HepG2 (cell line): ENCODE data around the gene ZBTB46. TPM values are rescaled to one million over a fixed set of nuclear protein-coding genes. Genes with fewer than 3 reads are reported as not detected.

Experiments
- HDAC1 ChIP-seq: sonication (generic); formaldehyde crosslinking; IDR thresholded peaks from 2 replicates; pipeline ENCODE4 v1.5.1; 2020; ENCODE audit warnings: mild to moderate bottlenecking, missing genetic modification reagents
- KAT8 ChIP-seq: IDR thresholded peaks from 2 replicates; pipeline ENCODE4 v1.6.1; 2016; ENCODE audit warnings: missing genetic modification reagents, missing compliant biosample characterization
- KLF15 ChIP-seq: sonication (generic); formaldehyde crosslinking; IDR thresholded peaks from 2 replicates; pipeline ENCODE4 v1.8.1; 2023; ENCODE audit warnings: borderline replicate concordance, mild to moderate bottlenecking, inconsistent platforms, missing genetic modification reagents, mixed read lengths
- KLF6 ChIP-seq: IDR thresholded peaks from 2 replicates; pipeline ENCODE4 v1.8.0; 2016; ENCODE audit warnings: missing biosample characterization, missing genetic modification reagents
- MIER2 ChIP-seq: IDR thresholded peaks from 2 replicates; pipeline ENCODE4 v1.6.1; 2016; ENCODE audit warnings: missing biosample characterization, missing genetic modification reagents
- ZNF713 ChIP-seq: sonication (generic); formaldehyde crosslinking; IDR thresholded peaks from 2 replicates; pipeline ENCODE4 v1.4.0; 2020; ENCODE audit warnings: mild to moderate bottlenecking, missing genetic modification reagents
- ZNF781 ChIP-seq: sonication (generic); formaldehyde crosslinking; IDR thresholded peaks from 2 replicates; pipeline ENCODE4 v1.5.1; 2020; ENCODE audit warnings: borderline replicate concordance, mild to moderate bottlenecking, missing genetic modification reagents; ENCODE audit errors: not compliant biosample characterization
- ZSCAN20 ChIP-seq: sonication (generic); formaldehyde crosslinking; IDR thresholded peaks from 2 replicates; pipeline ENCODE4 v1.4.0; 2020; ENCODE audit warnings: missing genetic modification reagents, mild to moderate bottlenecking, borderline replicate concordance
- polyA plus RNA-seq, 8 experiments: library from polyadenylated mRNA; depleted of rRNA in 3 of 8; stranded (reverse) in 7 of 8; unstranded in 1 of 8; fragments of >200 nt; fragmentation: Illumina TruSeq in 4 of 8; extraction: Trizol in 4 of 8; gene quantifications; 2 replicates each; pipeline versions ENCODE4 v1.2.1 to v1.2.3, GENCODE V29; 2011 to 2016; ENCODE audit warnings: low read depth in 4 of 8, missing spikeins in 1 of 8, mixed read lengths in 1 of 8; ENCODE audit not compliant: insufficient read depth in 1 of 8
- total RNA-seq, 5 experiments: library from RNA; depleted of rRNA; stranded (reverse); fragments of >200 nt; fragmentation: Illumina TruSeq; extraction: Trizol; gene quantifications; 2 replicates each; pipeline ENCODE4 v1.2.3, GENCODE V29; 2016; ENCODE audit warnings: low read depth in 1 of 5
- TF ChIP-seq, protein P1 (sequence below): sonication (generic); formaldehyde crosslinking; IDR thresholded peaks from 2 replicates; pipeline ENCODE4 v1.8.1; 2022; ENCODE audit warnings: low read depth, mild to moderate bottlenecking, missing genetic modification reagents
- TF ChIP-seq, protein P2 (sequence below): sonication (generic); formaldehyde crosslinking; IDR thresholded peaks from 2 replicates; pipeline ENCODE4 v1.5.0; 2020; ENCODE audit warnings: missing genetic modification reagents, mild to moderate bottlenecking, borderline replicate concordance
- TF ChIP-seq, protein P3 (sequence below): IDR thresholded peaks from 2 replicates; pipeline ENCODE4 v1.6.1; 2016; ENCODE audit warnings: missing genetic modification reagents, missing compliant biosample characterization
- TF ChIP-seq, protein P4 (sequence below), 2 experiments: sonication (generic) in 1 of 2; formaldehyde crosslinking in 1 of 2; IDR thresholded peaks; 2 replicates each; pipeline versions ENCODE4 v1.4.0 to v1.6.1; 2018 to 2020; ENCODE audit warnings: missing genetic modification reagents in 2 of 2, borderline replicate concordance in 1 of 2, low read depth in 1 of 2, mild to moderate bottlenecking in 1 of 2, missing biosample characterization in 1 of 2
- TF ChIP-seq, protein P5 (sequence below): sonication (generic); formaldehyde crosslinking; IDR thresholded peaks from 2 replicates; pipeline ENCODE4 v1.8.1; 2023; ENCODE audit warnings: mild to moderate bottlenecking, inconsistent platforms, moderate library complexity, missing genetic modification reagents, borderline replicate concordance

Gene ZBTB46
- total and polyA plus RNA-seq, 2 of the 13 experiments (the other 11 are each of a cell fraction or from before 2014, with no cell fraction given) = 1.6 to 13.5 TPM

DNA sequence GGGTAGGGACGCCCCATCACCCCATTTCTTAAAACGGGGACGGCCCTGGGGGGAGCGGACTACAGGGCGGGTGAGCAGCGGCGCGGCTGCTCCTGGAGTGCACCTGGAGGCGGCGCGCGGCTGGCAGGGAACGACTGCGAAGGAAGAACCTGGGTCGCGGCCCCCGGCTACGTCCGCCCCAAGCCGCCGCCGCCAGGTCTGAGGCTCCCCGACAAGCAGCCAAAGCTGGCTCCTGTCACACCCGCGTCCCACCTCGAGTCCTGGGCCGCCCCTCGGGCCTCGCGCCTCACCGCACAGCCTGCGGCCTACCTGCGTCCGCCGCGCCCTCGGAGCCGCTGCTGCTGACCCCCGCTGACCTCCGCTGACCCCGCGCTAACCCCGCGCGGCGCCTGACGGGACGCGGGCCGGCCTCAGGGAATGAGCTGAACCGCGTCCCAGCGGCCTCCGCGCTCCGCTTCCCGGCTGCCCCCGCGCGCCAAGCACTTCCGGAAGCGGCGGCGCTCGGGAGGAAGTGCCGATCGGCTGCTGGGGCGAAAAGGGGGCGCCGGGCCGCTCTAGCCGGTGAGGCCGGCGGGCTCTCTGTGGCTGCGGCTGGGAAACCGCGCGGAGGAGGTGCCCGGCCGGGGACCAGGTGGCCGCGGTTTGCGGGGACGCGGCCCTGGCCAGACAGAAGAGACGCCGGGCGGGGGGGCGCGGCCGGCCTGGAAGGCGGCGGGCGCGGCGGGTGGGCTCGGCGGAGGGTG is 123.3 kb downstream of the ZBTB46 start, which contains the start of the genes ARFRP1 and ZGPAT (continued):
- TF ChIP-seq ZNF713 (0 out of 2 replicates have a peak, but pooled peaks have one; percentile 62), ZNF781 (peak; percentile 51), MIER2 (CRISPR knock-in tag) (peak; percentile 32; the same call in 1 of the 2 replicates), KLF6 (CRISPR knock-in tag) (peak; percentile 93), KLF15 (CRISPR knock-in tag) (peak; percentile 60; the same call in 1 of the 2 replicates), ZSCAN20 (CRISPR knock-in tag) (peak; percentile 95), KAT8 (CRISPR knock-in tag) (peak; percentile 99), HDAC1 (CRISPR knock-in tag) (peak; percentile 99)
- TF ChIP-seq, protein P1, sequence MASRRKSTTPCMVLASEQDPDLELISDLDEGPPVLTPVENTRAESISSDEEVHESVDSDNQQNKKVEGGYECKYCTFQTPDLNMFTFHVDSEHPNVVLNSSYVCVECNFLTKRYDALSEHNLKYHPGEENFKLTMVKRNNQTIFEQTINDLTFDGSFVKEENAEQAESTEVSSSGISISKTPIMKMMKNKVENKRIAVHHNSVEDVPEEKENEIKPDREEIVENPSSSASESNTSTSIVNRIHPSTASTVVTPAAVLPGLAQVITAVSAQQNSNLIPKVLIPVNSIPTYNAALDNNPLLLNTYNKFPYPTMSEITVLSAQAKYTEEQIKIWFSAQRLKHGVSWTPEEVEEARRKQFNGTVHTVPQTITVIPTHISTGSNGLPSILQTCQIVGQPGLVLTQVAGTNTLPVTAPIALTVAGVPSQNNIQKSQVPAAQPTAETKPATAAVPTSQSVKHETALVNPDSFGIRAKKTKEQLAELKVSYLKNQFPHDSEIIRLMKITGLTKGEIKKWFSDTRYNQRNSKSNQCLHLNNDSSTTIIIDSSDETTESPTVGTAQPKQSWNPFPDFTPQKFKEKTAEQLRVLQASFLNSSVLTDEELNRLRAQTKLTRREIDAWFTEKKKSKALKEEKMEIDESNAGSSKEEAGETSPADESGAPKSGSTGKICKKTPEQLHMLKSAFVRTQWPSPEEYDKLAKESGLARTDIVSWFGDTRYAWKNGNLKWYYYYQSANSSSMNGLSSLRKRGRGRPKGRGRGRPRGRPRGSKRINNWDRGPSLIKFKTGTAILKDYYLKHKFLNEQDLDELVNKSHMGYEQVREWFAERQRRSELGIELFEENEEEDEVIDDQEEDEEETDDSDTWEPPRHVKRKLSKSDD (CRISPR knock-in tag) = peak; percentile 94; the same call in 1 of the 2 replicates
- TF ChIP-seq, protein P2, sequence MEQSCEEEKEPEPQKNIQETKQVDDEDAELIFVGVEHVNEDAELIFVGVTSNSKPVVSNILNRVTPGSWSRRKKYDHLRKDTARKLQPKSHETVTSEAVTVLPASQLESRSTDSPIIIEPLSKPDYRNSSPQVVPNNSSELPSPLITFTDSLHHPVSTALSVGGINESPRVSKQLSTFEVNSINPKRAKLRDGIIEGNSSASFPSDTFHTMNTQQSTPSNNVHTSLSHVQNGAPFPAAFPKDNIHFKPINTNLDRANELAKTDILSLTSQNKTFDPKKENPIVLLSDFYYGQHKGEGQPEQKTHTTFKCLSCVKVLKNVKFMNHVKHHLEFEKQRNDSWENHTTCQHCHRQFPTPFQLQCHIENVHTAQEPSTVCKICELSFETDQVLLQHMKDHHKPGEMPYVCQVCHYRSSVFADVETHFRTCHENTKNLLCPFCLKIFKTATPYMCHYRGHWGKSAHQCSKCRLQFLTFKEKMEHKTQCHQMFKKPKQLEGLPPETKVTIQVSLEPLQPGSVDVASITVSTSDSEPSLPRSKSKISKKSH (CRISPR knock-in tag) = peak; percentile 85; the same call in 1 of the 2 replicates
- TF ChIP-seq, protein P3, sequence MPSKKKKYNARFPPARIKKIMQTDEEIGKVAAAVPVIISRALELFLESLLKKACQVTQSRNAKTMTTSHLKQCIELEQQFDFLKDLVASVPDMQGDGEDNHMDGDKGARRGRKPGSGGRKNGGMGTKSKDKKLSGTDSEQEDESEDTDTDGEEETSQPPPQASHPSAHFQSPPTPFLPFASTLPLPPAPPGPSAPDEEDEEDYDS (CRISPR knock-in tag) = peak; percentile 79
- TF ChIP-seq, protein P4, sequence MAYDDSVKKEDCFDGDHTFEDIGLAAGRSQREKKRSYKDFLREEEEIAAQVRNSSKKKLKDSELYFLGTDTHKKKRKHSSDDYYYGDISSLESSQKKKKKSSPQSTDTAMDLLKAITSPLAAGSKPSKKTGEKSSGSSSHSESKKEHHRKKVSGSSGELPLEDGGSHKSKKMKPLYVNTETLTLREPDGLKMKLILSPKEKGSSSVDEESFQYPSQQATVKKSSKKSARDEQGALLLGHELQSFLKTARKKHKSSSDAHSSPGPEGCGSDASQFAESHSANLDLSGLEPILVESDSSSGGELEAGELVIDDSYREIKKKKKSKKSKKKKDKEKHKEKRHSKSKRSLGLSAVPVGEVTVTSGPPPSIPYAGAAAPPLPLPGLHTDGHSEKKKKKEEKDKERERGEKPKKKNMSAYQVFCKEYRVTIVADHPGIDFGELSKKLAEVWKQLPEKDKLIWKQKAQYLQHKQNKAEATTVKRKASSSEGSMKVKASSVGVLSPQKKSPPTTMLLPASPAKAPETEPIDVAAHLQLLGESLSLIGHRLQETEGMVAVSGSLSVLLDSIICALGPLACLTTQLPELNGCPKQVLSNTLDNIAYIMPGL (CRISPR knock-in tag; IDR thresholded peaks at IDR 0.05; ENCODE audit: borderline replicate concordance in 1 of 2, low read depth in 1 of 2) = peak; percentile 97 to 99
- TF ChIP-seq, protein P5, sequence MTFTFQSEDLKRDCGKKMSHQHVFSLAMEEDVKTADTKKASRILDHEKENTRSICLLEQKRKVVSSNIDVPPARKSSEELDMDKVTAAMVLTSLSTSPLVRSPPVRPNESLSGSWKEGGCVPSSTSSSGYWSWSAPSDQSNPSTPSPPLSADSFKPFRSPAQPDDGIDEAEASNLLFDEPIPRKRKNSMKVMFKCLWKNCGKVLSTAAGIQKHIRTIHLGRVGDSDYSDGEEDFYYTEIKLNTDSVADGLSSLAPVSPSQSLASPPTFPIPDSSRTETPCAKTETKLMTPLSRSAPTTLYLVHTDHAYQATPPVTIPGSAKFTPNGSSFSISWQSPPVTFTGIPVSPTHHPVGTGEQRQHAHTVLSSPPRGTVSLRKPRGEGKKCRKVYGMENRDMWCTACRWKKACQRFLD (CRISPR knock-in tag) = peak; percentile 99
- TF ChIP-seq, all 625 proteins: peak for 432
